HepG2 (cell line): ENCODE measurements around the gene RAD23A. TPM values are rescaled to one million over a fixed set of nuclear protein-coding genes. Genes with fewer than 3 reads are reported as not detected.
A peak's percentile ranks its signal among the peaks of the same experiment; 100 is the strongest.

Experiments used
- BCL6 ChIP-seq: IDR thresholded peaks from 2 replicates; pipeline ENCODE4 v1.6.1; 2016; ENCODE audit warnings: missing genetic modification reagents, missing compliant biosample characterization
- BRCA1 ChIP-seq: sonication (generic); formaldehyde crosslinking; IDR thresholded peaks from 2 replicates; pipeline ENCODE4 v1.4.0; 2020; ENCODE audit warnings: missing genetic modification reagents
- CEBPG ChIP-seq: IDR thresholded peaks from 2 replicates; pipeline ENCODE4 v1.6.1; 2016
- FIP1L1 ChIP-seq: fragments of 200-400 bp; formaldehyde crosslinking; IDR thresholded peaks from 2 replicates; pipeline ENCODE4 v1.6.1; 2018; ENCODE audit warnings: low read depth, mild to moderate bottlenecking, low read length, moderate library complexity, borderline replicate concordance; ENCODE audit not compliant: insufficient read depth
- GABPB1 ChIP-seq: IDR thresholded peaks from 2 replicates; pipeline ENCODE4 v1.6.1; 2016; ENCODE audit warnings: mild to moderate bottlenecking, missing genetic modification reagents, moderate library complexity, missing compliant biosample characterization
- GATA4 ChIP-seq: sonication (generic); IDR thresholded peaks from 2 replicates; pipeline ENCODE4 v1.6.1; 2016; ENCODE audit warnings: antibody characterized with exemption, low read depth, borderline replicate concordance
- HMG20A ChIP-seq: IDR thresholded peaks from 2 replicates; pipeline ENCODE4 v1.6.1; 2016; ENCODE audit warnings: borderline replicate concordance
- MBNL3 ChIP-seq: fragments of 250-450 bp; sonication (Bioruptor Pico); conservative IDR thresholded peaks from 2 replicates; pipeline ENCODE4 v1.8.0; 2022; ENCODE audit warnings: mild to moderate bottlenecking, inconsistent platforms
- MTF1 ChIP-seq: sonication (generic); formaldehyde crosslinking; IDR thresholded peaks from 2 replicates; pipeline ENCODE4 v1.5.0; 2020; ENCODE audit warnings: missing genetic modification reagents
- MXI1 ChIP-seq: IDR thresholded peaks from 3 replicates; pipeline ENCODE4 v1.6.1; 2012; ENCODE audit warnings: low read depth, low read length, inconsistent platforms, borderline replicate concordance
- NFIB ChIP-seq: sonication (generic); formaldehyde crosslinking; IDR thresholded peaks from 2 replicates; pipeline ENCODE4 v1.9.0; 2021; ENCODE audit warnings: missing genetic modification reagents, mild to moderate bottlenecking, borderline replicate concordance
- NFKBIZ ChIP-seq: IDR thresholded peaks from 2 replicates; pipeline ENCODE4 v1.6.1; 2018; ENCODE audit warnings: missing genetic modification reagents, missing compliant biosample characterization
- NR2C2 ChIP-seq: sonication (generic); formaldehyde crosslinking; IDR thresholded peaks from 2 replicates; pipeline ENCODE4 v1.4.0; 2020; ENCODE audit warnings: missing genetic modification reagents, mild to moderate bottlenecking, moderate library complexity, borderline replicate concordance
- RBM22 ChIP-seq: fragments of 200-400 bp; formaldehyde crosslinking; optimal IDR thresholded peaks from 2 replicates; pipeline ENCODE3; 2017; ENCODE audit warnings: mild to moderate bottlenecking, low read length, moderate library complexity
- SALL1 ChIP-seq: sonication (generic); formaldehyde crosslinking; IDR thresholded peaks from 2 replicates; pipeline ENCODE4 v1.8.0; 2022; ENCODE audit warnings: mild to moderate bottlenecking, missing genetic modification reagents
- SMARCE1 ChIP-seq: fragments of 450-650 bp; IDR thresholded peaks from 2 replicates; pipeline ENCODE4 v1.6.1; 2017; ENCODE audit warnings: borderline replicate concordance
- TARDBP ChIP-seq: sonication (generic); formaldehyde crosslinking; IDR thresholded peaks from 2 replicates; pipeline ENCODE4 v1.8.0; 2022; ENCODE audit warnings: mild to moderate bottlenecking, missing genetic modification reagents
- TBX2 ChIP-seq: sonication (generic); formaldehyde crosslinking; IDR thresholded peaks from 2 replicates; pipeline ENCODE4 v1.5.0; 2020; ENCODE audit warnings: missing genetic modification reagents, mild to moderate bottlenecking, borderline replicate concordance
- THYN1 ChIP-seq: sonication (generic); formaldehyde crosslinking; IDR thresholded peaks from 2 replicates; pipeline ENCODE4 v1.8.1; 2023; ENCODE audit warnings: low read depth, mild to moderate bottlenecking, moderate library complexity, missing genetic modification reagents, borderline replicate concordance
- ZNF234 ChIP-seq: sonication (generic); formaldehyde crosslinking; conservative IDR thresholded peaks from 2 replicates; pipeline ENCODE4 v1.5.1; 2020; ENCODE audit warnings: mild to moderate bottlenecking, missing genetic modification reagents
- ZNF263 ChIP-seq: sonication (generic); formaldehyde crosslinking; IDR thresholded peaks from 2 replicates; pipeline ENCODE4 v1.4.0; 2020; ENCODE audit warnings: missing genetic modification reagents
- ZNF264 ChIP-seq: sonication (generic); formaldehyde crosslinking; IDR thresholded peaks from 2 replicates; pipeline ENCODE4 v1.4.0; 2020; ENCODE audit warnings: missing genetic modification reagents
- ZNF558 ChIP-seq: sonication (generic); formaldehyde crosslinking; IDR thresholded peaks from 2 replicates; pipeline ENCODE4 v1.9.0; 2022; ENCODE audit warnings: mild to moderate bottlenecking, missing genetic modification reagents, borderline replicate concordance
- ZNF660 ChIP-seq: sonication (generic); formaldehyde crosslinking; IDR thresholded peaks from 2 replicates; pipeline ENCODE4 v1.5.1; 2020; ENCODE audit warnings: mild to moderate bottlenecking, low read depth, missing genetic modification reagents, borderline replicate concordance
- ZNF713 ChIP-seq: sonication (generic); formaldehyde crosslinking; IDR thresholded peaks from 2 replicates; pipeline ENCODE4 v1.4.0; 2020; ENCODE audit warnings: mild to moderate bottlenecking, missing genetic modification reagents
- polyA plus RNA-seq, 8 experiments: library from polyadenylated mRNA; depleted of rRNA in 3 of 8; stranded (reverse) in 7 of 8; unstranded in 1 of 8; fragments of >200 nt; fragmentation: Illumina TruSeq in 4 of 8; extraction: Trizol in 4 of 8; gene quantifications; 2 replicates each; pipeline versions ENCODE4 v1.2.1 to v1.2.3, GENCODE V29; 2011 to 2016; ENCODE audit warnings: low read depth in 4 of 8, missing spikeins in 1 of 8, mixed read lengths in 1 of 8; ENCODE audit not compliant: insufficient read depth in 1 of 8
- total RNA-seq, 5 experiments: library from RNA; depleted of rRNA; stranded (reverse); fragments of >200 nt; fragmentation: Illumina TruSeq; extraction: Trizol; gene quantifications; 2 replicates each; pipeline ENCODE4 v1.2.3, GENCODE V29; 2016; ENCODE audit warnings: low read depth in 1 of 5
- TF ChIP-seq, protein P1 (sequence below): IDR thresholded peaks from 2 replicates; pipeline ENCODE4 v1.6.1; 2012; ENCODE audit warnings: inconsistent platforms
- TF ChIP-seq, protein P2 (sequence below): sonication (generic); formaldehyde crosslinking; IDR thresholded peaks from 2 replicates; pipeline ENCODE4 v1.5.0; 2020; ENCODE audit warnings: missing genetic modification reagents, mild to moderate bottlenecking, borderline replicate concordance

RAD23A gene
- total and polyA plus RNA-seq, 2 of the 13 experiments (the other 11 are each of a cell fraction or from before 2014, with no cell fraction given) = 42.5 to 54.2 TPM

DNA sequence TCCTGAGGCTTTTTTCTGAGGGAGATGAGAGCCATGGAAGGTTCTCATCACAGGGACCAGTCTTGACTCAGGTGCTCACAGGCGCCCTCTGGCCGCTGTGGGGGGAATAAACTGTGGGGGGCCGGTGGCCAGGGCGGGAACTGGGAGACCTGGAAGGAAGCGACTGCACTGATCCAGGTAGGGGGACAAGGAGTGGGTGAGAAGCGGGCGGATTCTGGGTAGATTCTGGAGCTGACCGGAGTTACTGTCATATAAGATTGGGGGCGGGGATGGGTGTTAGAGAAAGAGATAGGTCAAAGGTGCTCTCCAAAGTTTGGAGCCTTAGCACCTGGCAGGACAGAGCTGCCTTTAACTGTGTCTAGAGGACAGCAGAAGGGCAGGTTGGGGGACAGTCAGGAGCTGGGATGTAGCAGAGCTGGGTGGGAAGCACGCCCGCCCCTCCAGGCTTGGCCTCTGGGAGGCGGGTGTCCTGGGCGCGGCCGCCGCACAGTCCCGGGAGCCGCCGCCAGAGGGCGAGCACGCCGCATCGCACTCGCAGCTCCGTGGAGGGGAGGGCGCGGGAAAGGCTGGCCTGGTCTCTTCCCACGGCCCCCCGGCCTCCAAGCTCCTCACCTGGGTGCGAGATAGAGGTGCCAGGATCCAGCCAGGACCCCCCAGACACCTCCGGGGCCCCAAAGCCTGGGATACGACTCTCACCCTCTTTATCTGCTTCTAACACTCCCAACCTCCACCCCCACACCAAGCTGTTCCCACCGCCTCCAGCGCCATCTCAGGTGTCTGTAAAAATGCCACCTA lies 19.6 kb downstream of the RAD23A start (continued):
- TF ChIP-seq ZNF558 (CRISPR knock-in tag) (0 out of 2 replicates have a peak, but pooled peaks have one; percentile 72), GATA4 (no peak), SMARCE1 (no peak), NFIB (CRISPR knock-in tag) (no peak), MBNL3 (no peak), SALL1 (CRISPR knock-in tag) (peak; percentile 67; the same call in 1 of the 2 replicates), ZNF264 (no peak), RBM22 (no peak), ZNF263 (CRISPR knock-in tag) (no peak), NFKBIZ (CRISPR knock-in tag) (no peak), ZNF713 (CRISPR knock-in tag) (no peak), FIP1L1 (no peak), CEBPG (CRISPR knock-in tag) (no peak), NR2C2 (no peak), MTF1 (no peak), GABPB1 (CRISPR knock-in tag) (peak; percentile 70; the same call in 1 of the 2 replicates), ZNF660 (CRISPR knock-in tag) (no peak), THYN1 (no peak), ZNF234 (CRISPR knock-in tag) (no peak), HMG20A (CRISPR knock-in tag) (0 out of 2 replicates have a peak, but pooled peaks have one; percentile 10), TBX2 (CRISPR knock-in tag) (peak; percentile 38; the same call in 1 of the 2 replicates), MXI1 (no peak), TARDBP (peak; percentile 61), BRCA1 (CRISPR knock-in tag) (no peak), BCL6 (CRISPR knock-in tag) (no peak)
- TF ChIP-seq, protein P1, sequence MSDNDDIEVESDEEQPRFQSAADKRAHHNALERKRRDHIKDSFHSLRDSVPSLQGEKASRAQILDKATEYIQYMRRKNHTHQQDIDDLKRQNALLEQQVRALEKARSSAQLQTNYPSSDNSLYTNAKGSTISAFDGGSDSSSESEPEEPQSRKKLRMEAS = peak; percentile 54; the same call in 1 of the 2 replicates
- TF ChIP-seq, protein P2, sequence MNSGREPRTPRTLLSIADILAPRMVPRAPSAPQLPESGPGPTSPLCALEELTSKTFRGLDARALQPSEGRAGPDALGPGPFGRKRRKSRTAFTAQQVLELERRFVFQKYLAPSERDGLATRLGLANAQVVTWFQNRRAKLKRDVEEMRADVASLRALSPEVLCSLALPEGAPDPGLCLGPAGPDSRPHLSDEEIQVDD (CRISPR knock-in tag) = no peak
